Brain microvascular endothelial cell (primary cell): ENCODE results near the gene PICALM.

Source experiments
- DNase-seq: peaks from one replicate; pipeline ENCODE4 v3.0.0-alpha.2; 2020
- H3K27ac ChIP-seq: fragments of 250-450 bp; sonication (Bioruptor Pico); 2 replicates; pipeline ENCODE4 v1.5.1; 2020; ENCODE audit warnings: mild to moderate bottlenecking, moderate library complexity
- H3K27me3 ChIP-seq: fragments of 250-450 bp; sonication (Bioruptor Pico); replicated peaks from 2 replicates; pipeline ENCODE4 v1.5.1; 2020; ENCODE audit warnings: mild to moderate bottlenecking
- H3K36me3 ChIP-seq: fragments of 250-450 bp; sonication (Bioruptor Pico); replicated peaks from 2 replicates; pipeline ENCODE4 v1.5.1; 2020; ENCODE audit warnings: mild to moderate bottlenecking
- H3K4me3 ChIP-seq: 2 replicates; pipeline ENCODE4 v1.5.1; 2011; ENCODE audit warnings: low read depth, mild to moderate bottlenecking, control low read depth, low read length, moderate library complexity
- in situ Hi-C: cut with HindIII; loops from 2 replicates; pipeline ENCODE4 v1.10.0; 2017; ENCODE audit warnings: low sequenced_read_pairs, low pct_ligation_motif_present
- TF ChIP-seq, protein P1 (sequence below): IDR thresholded peaks from 2 replicates; pipeline ENCODE4 v1.5.1; 2011; ENCODE audit warnings: low read depth, mild to moderate bottlenecking, moderate library complexity, low read length, control low read depth, inconsistent platforms; ENCODE audit errors: missing control alignments

Gene PICALM

DNA sequence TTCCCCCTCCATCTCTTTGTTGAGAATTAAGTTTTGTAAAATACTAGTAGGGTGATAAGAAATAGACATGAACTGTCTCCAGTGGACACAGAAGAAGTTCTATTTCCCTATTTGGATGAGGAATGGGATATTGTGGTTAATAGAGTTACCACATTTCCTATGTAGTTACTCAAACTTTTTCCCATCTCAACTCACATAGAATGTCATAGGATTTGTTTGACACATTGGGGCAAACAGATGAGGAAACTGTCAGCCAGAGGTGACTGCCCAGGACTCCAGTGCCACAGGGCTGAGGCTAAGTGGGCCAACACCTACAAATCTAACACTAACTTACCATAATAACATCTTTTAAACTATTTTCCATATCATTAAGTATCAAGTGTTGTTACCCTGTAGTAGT lies 155.4 kb downstream of the PICALM start:
- no peak overlapping the region for H3K27ac ChIP-seq
- DNase-seq, result no peak
- in situ Hi-C loops, result no loop called here
- TF ChIP-seq, protein P1, sequence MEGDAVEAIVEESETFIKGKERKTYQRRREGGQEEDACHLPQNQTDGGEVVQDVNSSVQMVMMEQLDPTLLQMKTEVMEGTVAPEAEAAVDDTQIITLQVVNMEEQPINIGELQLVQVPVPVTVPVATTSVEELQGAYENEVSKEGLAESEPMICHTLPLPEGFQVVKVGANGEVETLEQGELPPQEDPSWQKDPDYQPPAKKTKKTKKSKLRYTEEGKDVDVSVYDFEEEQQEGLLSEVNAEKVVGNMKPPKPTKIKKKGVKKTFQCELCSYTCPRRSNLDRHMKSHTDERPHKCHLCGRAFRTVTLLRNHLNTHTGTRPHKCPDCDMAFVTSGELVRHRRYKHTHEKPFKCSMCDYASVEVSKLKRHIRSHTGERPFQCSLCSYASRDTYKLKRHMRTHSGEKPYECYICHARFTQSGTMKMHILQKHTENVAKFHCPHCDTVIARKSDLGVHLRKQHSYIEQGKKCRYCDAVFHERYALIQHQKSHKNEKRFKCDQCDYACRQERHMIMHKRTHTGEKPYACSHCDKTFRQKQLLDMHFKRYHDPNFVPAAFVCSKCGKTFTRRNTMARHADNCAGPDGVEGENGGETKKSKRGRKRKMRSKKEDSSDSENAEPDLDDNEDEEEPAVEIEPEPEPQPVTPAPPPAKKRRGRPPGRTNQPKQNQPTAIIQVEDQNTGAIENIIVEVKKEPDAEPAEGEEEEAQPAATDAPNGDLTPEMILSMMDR, result no peak
- no peaks in the 10 kb centered on the region for H3K27me3 ChIP-seq
- H3K4me3 ChIP-seq, result no peak overlapping the region
- H3K36me3 ChIP-seq, result no peaks in the 10 kb centered on the region

DNA sequence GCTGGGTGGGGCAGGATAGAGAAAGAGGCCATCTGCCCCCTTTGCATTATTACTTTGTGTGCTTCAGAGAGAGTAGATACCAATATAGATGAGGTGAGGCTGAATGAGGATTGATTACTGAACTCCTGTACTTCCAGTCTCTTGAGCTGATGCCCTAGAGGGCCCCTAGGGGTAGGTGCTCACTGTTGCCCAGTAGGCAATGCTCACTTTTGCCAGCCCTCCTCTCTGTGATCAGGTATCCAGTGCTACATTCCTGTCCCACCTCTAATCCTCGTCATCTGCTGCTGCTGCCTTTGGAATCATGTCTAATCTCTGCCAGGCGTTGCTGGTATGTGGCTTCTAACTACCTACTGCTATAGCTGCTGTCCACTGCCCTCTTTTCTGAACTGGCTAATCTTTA lies 156.5 kb downstream of the PICALM start:
- in situ Hi-C loops, result no loop called here
- Histone ChIP-seq H3K36me3 (no peaks in the 10 kb centered on the region), H3K27ac (no peak overlapping the region), H3K4me3 (no peak overlapping the region), H3K27me3 (no peaks in the 10 kb centered on the region)
- TF ChIP-seq, protein P1, result no peak
- no peak for DNase-seq
